Kidney (tissue), 14 donors: ENCODE data around the gene STX16. TPM values are rescaled to one million over a fixed set of nuclear protein-coding genes. Genes with fewer than 3 reads are reported as not detected.

Source experiments
- DNase-seq, 5 donors: peaks; one replicate each; pipeline ENCODE4 v3.0.0-alpha.2; 2013 to 2020
- FAIRE-seq: peaks from 2 replicates; lab custom pipeline; 2012; peaks lifted over from hg19 to GRCh38; lab: Jason Lieb, UNC
- H3K27ac ChIP-seq, 2 donors: one replicate each; pipeline ENCODE4 v1.7.0; 2013; ENCODE audit warnings: low read depth in 2 of 2, low read length in 2 of 2, inconsistent platforms in 1 of 2
- H3K27me3 ChIP-seq: one replicate; pipeline ENCODE4 v1.7.1; 2013; ENCODE audit warnings: low read length, inconsistent platforms; ENCODE audit not compliant: control insufficient read depth, insufficient read depth
- H3K36me3 ChIP-seq, 3 donors: one replicate each; pipeline versions ENCODE4 v1.7.0 to v1.7.1; 2013; ENCODE audit warnings: low read length in 3 of 3, control low read depth in 1 of 3, inconsistent platforms in 1 of 3; ENCODE audit not compliant: insufficient read depth in 3 of 3, control insufficient read depth in 2 of 3
- H3K4me1 ChIP-seq, 3 donors: one replicate each; pipeline versions ENCODE4 v1.7.0 to v1.7.1; 2013; ENCODE audit warnings: low read length in 3 of 3, inconsistent platforms in 1 of 3, low read depth in 1 of 3; ENCODE audit not compliant: control insufficient read depth in 2 of 3, insufficient read depth in 2 of 3
- H3K4me3 ChIP-seq, 3 donors: one replicate each; pipeline versions ENCODE4 v1.7.0 to v1.8.1; 2013; ENCODE audit warnings: low read length in 3 of 3, control low read depth in 1 of 3, inconsistent platforms in 1 of 3
- H3K9ac ChIP-seq, 3 donors: one replicate each; pipeline versions ENCODE4 v1.7.0 to v1.7.1; 2013; ENCODE audit warnings: low read length in 3 of 3, control low read depth in 1 of 3, inconsistent platforms in 1 of 3
- H3K9me3 ChIP-seq, 3 donors: one replicate each; pipeline versions ENCODE4 v1.7.0 to v1.7.1; 2013; ENCODE audit warnings: low read length in 3 of 3, control low read depth in 1 of 3, inconsistent platforms in 1 of 3; ENCODE audit not compliant: control insufficient read depth in 2 of 3, insufficient read depth in 1 of 3
- intact Hi-C: fragments of 100-400 bp; cut with DNase I; formaldehyde crosslinking; loops from one replicate; pipeline ENCODE4 v1.11.1; 2022
- polyA plus RNA-seq: library from polyadenylated mRNA; stranded (reverse); fragments of 350-450 nt; fragmentation: Illumina TruSeq; extraction: RNeasy Lipid Tissue Mini Kit (QIAGEN cat#74804); gene quantifications from one replicate; pipeline ENCODE4 v1.2.3, GENCODE V29; 2014; ENCODE audit warnings: low read depth, low replicate concordance; ENCODE audit not compliant: insufficient read depth
- total RNA-seq: library from RNA; stranded (reverse); fragmentation: NEBNext Ultra II Directional; extraction: Animal tissue kit (Norgen Biotek cat#: 25700); gene quantifications from one replicate; pipeline ENCODE4 v1.2.1, GENCODE V29; 2021
- TF ChIP-seq, protein P1 (sequence below): IDR thresholded peaks from 3 replicates; pipeline ENCODE4 v1.5.1; 2012; ENCODE audit warnings: mild to moderate bottlenecking, moderate library complexity, borderline replicate concordance; ENCODE audit not compliant: insufficient read depth; ENCODE audit errors: extremely low read depth
- donor health status: control.
- donor health status: control.
- donor health status: control.
- donor health status: control.
- donor health status: control.
- donor health status: DM: yes; HTN: yes; CAD: no.
- donor health status: Normal renal cell carcinoma (clear cell type).

Gene STX16
- total and polyA plus RNA-seq, 2 donors from 2014 or later = 20.6 to 60.7 TPM

DNA sequence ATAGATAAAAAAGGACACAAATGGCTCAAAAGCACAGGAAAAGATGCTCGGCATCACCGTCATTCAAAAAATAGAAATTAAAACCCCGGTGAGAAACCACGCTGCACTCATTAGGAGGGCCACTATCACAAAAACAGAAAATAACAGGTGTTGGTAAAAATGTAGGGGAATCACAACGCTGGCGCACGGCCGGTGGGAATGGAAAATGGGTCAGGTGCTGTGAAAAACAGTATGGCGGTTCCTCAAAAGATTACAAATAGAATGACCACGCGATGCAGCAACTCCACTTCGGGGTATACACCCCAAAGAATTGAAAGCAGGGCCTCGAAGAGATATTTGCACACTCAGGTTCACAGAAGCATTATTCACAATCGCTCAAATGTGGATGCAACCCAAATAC is 69.8 kb downstream of the STX16 start:
- Histone ChIP-seq H3K9me3 (no peaks in the 10 kb centered on the region), H3K4me3 (no peak overlapping the region), H3K4me1 (peaks cover 0 to 2% (median 0%) of the 10 kb centered on the region in 3 donors), H3K36me3 (no peaks in the 10 kb centered on the region), H3K27ac (no peak overlapping the region), H3K9ac (no peak overlapping the region), H3K27me3 (no peaks in the 10 kb centered on the region)
- TF ChIP-seq, protein P1, sequence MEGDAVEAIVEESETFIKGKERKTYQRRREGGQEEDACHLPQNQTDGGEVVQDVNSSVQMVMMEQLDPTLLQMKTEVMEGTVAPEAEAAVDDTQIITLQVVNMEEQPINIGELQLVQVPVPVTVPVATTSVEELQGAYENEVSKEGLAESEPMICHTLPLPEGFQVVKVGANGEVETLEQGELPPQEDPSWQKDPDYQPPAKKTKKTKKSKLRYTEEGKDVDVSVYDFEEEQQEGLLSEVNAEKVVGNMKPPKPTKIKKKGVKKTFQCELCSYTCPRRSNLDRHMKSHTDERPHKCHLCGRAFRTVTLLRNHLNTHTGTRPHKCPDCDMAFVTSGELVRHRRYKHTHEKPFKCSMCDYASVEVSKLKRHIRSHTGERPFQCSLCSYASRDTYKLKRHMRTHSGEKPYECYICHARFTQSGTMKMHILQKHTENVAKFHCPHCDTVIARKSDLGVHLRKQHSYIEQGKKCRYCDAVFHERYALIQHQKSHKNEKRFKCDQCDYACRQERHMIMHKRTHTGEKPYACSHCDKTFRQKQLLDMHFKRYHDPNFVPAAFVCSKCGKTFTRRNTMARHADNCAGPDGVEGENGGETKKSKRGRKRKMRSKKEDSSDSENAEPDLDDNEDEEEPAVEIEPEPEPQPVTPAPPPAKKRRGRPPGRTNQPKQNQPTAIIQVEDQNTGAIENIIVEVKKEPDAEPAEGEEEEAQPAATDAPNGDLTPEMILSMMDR = no peak
- intact Hi-C loops = no loop called here
- FAIRE-seq (no peak), DNase-seq (no peak)

DNA sequence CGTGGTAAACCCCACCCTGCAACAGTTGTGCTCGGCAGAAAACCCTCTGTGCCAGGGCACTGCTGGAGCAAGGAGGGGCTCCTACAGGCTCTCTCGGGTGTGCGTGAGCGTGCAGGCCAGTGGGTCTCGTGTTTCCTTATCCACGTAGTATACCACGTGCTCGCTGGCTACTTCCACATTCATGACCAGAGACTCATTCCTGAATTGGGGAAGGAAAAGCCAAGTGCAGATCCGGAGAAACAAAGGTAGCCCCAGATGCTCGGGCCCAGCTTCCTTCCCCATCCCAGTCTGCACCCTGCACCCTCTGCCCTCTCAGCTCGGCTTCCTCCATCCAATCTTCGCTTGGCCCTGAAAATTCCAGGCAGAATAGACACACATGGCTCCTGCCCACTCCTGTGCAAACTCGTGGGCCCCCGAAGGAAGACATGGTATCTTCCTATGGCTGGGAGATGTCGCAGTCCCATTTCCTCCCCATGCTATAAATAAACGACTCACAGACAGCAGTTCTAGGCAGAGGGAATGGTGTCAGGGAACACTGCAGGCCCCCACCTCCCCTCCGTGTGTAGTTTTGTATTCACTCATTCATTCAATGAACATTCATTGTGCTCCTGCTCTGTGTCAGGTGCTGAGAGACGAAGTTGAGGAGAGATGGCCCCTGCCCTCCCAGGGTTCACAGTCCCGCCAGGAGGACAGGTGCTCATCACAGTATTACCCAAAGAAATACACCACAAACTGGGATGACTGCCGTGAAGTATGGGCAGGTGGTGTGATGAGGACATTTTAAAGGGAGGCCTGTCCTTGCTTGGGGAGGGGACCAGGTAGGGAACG is 71.1 kb downstream of the STX16 start:
- H3K9me3 ChIP-seq = no peaks in the 10 kb centered on the region
- FAIRE-seq (no peak), DNase-seq (peak in 2 of 5 donors; percentile 8 to 25)
- intact Hi-C loops = no loop called here
- no peak overlapping the region for H3K9ac ChIP-seq
- TF ChIP-seq, protein P1 = no peak
- no peak overlapping the region for H3K27ac ChIP-seq
- H3K4me1 ChIP-seq = no peaks in the 10 kb centered on the region
- no peaks in the 10 kb centered on the region for H3K36me3 ChIP-seq
- H3K27me3 ChIP-seq = no peaks in the 10 kb centered on the region
- H3K4me3 ChIP-seq = no peak overlapping the region

DNA sequence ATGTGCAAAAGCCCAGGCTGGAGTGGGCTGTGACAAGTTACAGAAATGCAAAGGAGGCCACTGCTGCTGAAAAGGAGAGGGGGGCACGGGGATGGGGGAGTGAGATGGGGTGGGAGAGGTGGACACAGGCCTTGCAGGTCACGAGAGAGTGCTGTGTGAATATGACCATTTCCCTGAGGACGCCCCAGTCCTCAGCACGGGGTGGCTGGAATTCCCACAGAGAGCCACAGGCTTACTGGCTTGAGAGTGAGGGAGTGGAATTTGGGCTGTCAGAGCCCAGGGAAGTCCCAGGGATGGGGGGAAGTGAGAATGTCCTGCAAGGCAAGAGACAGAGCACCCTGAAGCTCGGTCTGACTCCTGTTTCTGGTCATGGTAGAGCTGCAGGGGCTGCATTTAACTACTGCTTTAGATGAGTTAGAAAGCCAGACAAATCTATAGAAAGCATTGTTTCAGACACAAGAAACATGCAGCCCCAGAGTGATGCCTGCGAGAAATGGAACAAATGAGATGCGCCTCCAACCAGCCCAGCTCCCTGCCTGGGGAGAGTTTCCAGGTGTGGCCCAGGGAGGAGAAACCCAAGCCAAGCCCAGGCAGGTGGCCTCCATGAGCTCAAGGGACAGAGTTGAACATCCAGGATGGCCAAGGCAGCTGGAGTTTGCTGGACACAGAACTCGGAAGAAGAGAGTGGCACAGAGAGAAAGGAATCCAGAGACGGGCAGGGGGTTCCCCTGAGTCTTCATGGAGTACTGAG is 72.0 kb downstream of the STX16 start:
- Histone ChIP-seq H3K27me3 (no peaks in the 10 kb centered on the region), H3K9ac (no peak overlapping the region), H3K4me3 (no peak overlapping the region), H3K4me1 (no peaks in the 10 kb centered on the region), H3K27ac (no peak overlapping the region), H3K36me3 (no peaks in the 10 kb centered on the region), H3K9me3 (no peaks in the 10 kb centered on the region)
- TF ChIP-seq, protein P1 = no peak
- DNase-seq (peak in 1 of 5 donors; percentile 4), FAIRE-seq (no peak)
- intact Hi-C loops = no loop called here
